Upper lobe of left lung (tissue), 4 donors: ENCODE data around the gene RABGAP1.

Experiments used
- POLR2A ChIP-seq, 4 donors: fragments of 450-650 bp; IDR thresholded peaks; one replicate each; pipeline ENCODE4 v1.5.1; 2016 to 2017; ENCODE audit warnings: antibody characterized with exemption in 4 of 4, mild to moderate bottlenecking in 2 of 4
- TF ChIP-seq, protein P1 (sequence below), 6 experiments: fragments of 450-650 bp in 4 of 6; fragments of 200-600 bp in 2 of 6; sonication (generic) in 2 of 6; IDR thresholded peaks; one replicate each; pipeline ENCODE4 v1.5.1; 2016 to 2019; ENCODE audit warnings: antibody characterized with exemption in 6 of 6

DNA sequence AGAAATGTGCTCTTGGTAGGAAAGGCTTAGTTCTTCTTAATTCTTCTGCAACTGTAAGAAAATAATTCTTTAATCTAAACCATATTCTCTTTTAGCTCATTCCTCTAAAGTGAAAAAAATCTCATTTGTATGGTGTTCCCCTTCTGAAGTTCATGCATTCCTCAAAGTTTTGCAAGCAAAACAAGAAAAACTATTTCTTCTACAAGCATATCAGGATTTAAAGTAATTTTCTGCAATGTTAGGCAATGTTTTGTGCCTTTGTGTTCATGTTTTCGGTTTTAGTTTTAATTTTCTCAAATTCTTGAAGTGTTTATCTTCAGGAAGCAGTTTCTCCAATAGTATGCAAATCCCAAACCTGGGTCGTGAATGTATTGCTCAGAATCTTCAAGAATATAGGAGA, 80.0 kb downstream of the RABGAP1 start:
- TF ChIP-seq, protein P1, sequence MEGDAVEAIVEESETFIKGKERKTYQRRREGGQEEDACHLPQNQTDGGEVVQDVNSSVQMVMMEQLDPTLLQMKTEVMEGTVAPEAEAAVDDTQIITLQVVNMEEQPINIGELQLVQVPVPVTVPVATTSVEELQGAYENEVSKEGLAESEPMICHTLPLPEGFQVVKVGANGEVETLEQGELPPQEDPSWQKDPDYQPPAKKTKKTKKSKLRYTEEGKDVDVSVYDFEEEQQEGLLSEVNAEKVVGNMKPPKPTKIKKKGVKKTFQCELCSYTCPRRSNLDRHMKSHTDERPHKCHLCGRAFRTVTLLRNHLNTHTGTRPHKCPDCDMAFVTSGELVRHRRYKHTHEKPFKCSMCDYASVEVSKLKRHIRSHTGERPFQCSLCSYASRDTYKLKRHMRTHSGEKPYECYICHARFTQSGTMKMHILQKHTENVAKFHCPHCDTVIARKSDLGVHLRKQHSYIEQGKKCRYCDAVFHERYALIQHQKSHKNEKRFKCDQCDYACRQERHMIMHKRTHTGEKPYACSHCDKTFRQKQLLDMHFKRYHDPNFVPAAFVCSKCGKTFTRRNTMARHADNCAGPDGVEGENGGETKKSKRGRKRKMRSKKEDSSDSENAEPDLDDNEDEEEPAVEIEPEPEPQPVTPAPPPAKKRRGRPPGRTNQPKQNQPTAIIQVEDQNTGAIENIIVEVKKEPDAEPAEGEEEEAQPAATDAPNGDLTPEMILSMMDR (IDR thresholded peaks at IDR 0.05), result no peak
- no peak for TF ChIP-seq POLR2A (IDR thresholded peaks at IDR 0.05)
